GM12872 (cell line): ENCODE measurements around the gene PLA2G2C.

Source experiments
- CTCF ChIP-seq: IDR thresholded peaks from 3 replicates; pipeline ENCODE4 v1.5.1; 2011; ENCODE audit warnings: low read depth, mild to moderate bottlenecking, low read length, moderate library complexity; ENCODE audit not compliant: insufficient read depth

PLA2G2C gene

GRCh38 chr1:20212085-20212684 is 25.9 kb upstream of the PLA2G2C start:
- TF ChIP-seq CTCF, result no peak

DNA sequence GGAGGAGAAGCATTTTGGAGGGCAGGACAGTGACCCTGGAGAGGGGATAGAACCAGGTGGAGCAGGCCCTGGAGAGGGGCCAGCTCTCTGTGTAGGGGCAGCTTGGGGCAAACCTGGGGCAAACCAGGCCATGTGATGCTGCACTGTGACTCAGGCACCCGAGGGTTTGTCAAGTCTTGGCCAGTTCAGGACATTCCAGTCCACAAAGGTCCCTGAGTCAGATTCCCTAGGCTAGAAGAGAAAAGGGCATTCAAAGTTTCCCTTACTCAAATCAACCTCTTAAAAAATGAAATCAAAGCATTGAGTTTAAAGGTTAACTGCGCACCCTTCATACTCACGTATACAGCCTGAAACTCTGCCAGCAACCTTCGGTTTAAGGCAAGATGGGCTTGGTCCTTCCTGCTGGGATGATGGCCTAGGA is 25.2 kb upstream of the PLA2G2C start:
- TF ChIP-seq CTCF, result no peak

GRCh38 chr1:20210736-20211460 is 24.6 kb upstream of the PLA2G2C start:
- TF ChIP-seq CTCF, result no peak

- TF ChIP-seq CTCF, result no peak
Observed at GRCh38 chr1:20209471-20209870, 23.2 kb upstream of the PLA2G2C start.

DNA sequence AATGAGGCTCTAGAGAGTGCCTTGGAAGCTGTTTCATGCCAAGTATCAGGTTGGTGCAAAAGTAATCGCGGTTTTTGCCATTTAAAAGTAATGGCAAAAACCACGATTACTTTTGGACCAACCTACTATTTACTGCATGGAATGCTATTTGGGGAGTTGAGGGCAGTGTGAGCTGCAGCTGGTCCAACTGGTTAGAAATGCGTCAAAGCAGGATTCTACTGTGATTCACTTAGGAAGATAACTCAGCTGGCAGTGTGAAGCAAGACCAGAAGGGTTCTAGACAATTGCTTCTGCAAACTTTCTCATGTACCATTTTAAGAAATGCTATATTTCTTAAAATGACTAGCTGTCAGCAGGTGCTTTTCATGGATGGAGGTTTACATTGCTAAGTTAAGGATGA is 21.2 kb upstream of the PLA2G2C start:
- no peak for TF ChIP-seq CTCF

- TF ChIP-seq CTCF, result no peak
Observed at GRCh38 chr1:20202166-20202565, 15.8 kb upstream of the PLA2G2C start.

DNA sequence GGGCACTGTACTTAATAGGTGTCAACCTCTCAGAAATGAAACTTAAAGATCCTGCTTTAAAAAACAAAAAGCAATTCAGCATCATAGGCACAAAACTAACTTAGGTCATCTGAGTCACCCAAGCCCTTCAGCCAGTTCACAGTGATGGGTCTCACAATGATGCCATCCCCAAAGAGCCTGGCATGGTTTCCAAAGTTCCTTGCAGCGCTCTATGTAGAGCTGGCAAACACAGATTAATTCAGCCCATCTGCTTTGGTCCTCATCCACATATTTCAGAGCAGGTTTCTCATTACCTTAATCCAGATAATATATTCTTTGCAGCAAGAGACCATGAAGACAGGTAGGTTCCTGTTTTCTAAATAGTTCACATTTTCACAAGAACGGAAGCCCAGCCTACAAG is 14.6 kb upstream of the PLA2G2C start:
- no peak for TF ChIP-seq CTCF
